Stomach (tissue), 4 donors: ENCODE measurements around the gene RIPK1.

ENCODE experiments used
- CTCF ChIP-seq, 7 experiments: fragments of 450-650 bp in 4 of 7; fragments of 200-600 bp in 3 of 7; sonication (generic) in 3 of 7; IDR thresholded peaks; one replicate each; pipeline ENCODE4 v1.5.1; 2016 to 2019; ENCODE audit warnings: antibody characterized with exemption in 7 of 7, control low read depth in 2 of 7, mild to moderate bottlenecking in 1 of 7
- EP300 ChIP-seq: sonication (generic); formaldehyde crosslinking; IDR thresholded peaks from one replicate; pipeline ENCODE4 v1.6.1; 2017; ENCODE audit warnings: antibody characterized with exemption
- POLR2A ChIP-seq, 4 donors: fragments of 450-650 bp; IDR thresholded peaks; one replicate each; pipeline ENCODE4 v1.6.1; 2016; ENCODE audit warnings: antibody characterized with exemption in 4 of 4, control low read depth in 2 of 4, mild to moderate bottlenecking in 1 of 4, moderate library complexity in 1 of 4
- POLR2AphosphoS5 ChIP-seq, 3 donors: sonication (generic); formaldehyde crosslinking; IDR thresholded peaks; one replicate each; pipeline ENCODE4 v1.6.1; 2016; ENCODE audit warnings: antibody characterized with exemption in 3 of 3

GRCh38 chr6:3031857-3032640 is 36.2 kb upstream of the RIPK1 start:
- TF ChIP-seq CTCF (IDR thresholded peaks at IDR 0.05), result no peak
- TF ChIP-seq POLR2A (IDR thresholded peaks at IDR 0.05), result no peak
- no peak for TF ChIP-seq EP300
- no peak for TF ChIP-seq POLR2AphosphoS5 (IDR thresholded peaks at IDR 0.05)
